Measurements from ENCODE around the gene ORC5.

GRCh38 chr7:104175361-104175984 lies 32.3 kb downstream of the ORC5 start:
- TF ChIP-seq CTCF (IDR thresholded peaks at IDR 0.05; ENCODE audit: low read depth, low read length) = no peak
- no peak for TF ChIP-seq EZH2phosphoT487 (IDR thresholded peaks at IDR 0.05; ENCODE audit: low read depth)

All from OCI-LY3 (cell line).